ENCODE measurements around the gene VRK2. TPM values are rescaled to one million over a fixed set of nuclear protein-coding genes. Genes with fewer than 3 reads are reported as not detected.
"Not testable (repeated sequence)": the region's sequence is repeated elsewhere in the genome, so short reads cannot be mapped to it uniquely, and the experiment has no call there.

Gene VRK2
- total RNA-seq, 1 experiment from 2014 or later = 20.1 TPM

DNA sequence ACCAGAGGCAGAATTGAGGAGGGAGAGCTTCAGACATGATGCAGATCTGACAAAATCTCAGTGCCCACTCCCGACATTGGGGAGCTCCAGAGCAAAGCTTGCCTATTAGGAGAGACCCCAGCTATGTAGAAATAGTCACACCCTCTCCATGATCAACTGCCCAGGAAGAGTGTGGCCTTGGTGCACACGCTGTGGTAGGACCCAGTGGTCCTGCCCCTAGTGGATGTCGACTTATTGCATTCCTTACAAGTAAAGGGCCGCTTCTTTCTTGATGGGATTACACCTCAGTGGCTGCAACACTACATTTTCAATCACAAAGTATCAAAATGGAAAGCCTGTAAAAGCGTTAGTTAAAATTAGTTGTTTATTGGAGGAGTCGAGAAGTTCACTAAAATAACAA lies 64.2 kb downstream of the VRK2 start:
- H3K4me1 Mint-ChIP-seq = peaks cover 15% of the 10 kb centered on the region
- no peaks in the 10 kb centered on the region; the same call in 1 of the 2 replicates for H3K36me3 Mint-ChIP-seq
- CTCF ChIA-PET = no interaction called here
- H3K27me3 Mint-ChIP-seq (ENCODE audit: low read depth) = no peaks in the 10 kb centered on the region
- POLR2A ChIA-PET = no interaction called here
- peak; percentile 21 for DNase-seq (ENCODE audit: low spot score)
- H3K27ac Mint-ChIP-seq = no peak overlapping the region
- ATAC-seq = peak; percentile 98
- TF ChIP-seq, protein P1, sequence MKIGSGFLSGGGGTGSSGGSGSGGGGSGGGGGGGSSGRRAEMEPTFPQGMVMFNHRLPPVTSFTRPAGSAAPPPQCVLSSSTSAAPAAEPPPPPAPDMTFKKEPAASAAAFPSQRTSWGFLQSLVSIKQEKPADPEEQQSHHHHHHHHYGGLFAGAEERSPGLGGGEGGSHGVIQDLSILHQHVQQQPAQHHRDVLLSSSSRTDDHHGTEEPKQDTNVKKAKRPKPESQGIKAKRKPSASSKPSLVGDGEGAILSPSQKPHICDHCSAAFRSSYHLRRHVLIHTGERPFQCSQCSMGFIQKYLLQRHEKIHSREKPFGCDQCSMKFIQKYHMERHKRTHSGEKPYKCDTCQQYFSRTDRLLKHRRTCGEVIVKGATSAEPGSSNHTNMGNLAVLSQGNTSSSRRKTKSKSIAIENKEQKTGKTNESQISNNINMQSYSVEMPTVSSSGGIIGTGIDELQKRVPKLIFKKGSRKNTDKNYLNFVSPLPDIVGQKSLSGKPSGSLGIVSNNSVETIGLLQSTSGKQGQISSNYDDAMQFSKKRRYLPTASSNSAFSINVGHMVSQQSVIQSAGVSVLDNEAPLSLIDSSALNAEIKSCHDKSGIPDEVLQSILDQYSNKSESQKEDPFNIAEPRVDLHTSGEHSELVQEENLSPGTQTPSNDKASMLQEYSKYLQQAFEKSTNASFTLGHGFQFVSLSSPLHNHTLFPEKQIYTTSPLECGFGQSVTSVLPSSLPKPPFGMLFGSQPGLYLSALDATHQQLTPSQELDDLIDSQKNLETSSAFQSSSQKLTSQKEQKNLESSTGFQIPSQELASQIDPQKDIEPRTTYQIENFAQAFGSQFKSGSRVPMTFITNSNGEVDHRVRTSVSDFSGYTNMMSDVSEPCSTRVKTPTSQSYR (CRISPR knock-in tag; IDR thresholded peaks at IDR 0.05) = no peak
- TF ChIP-seq, protein P2, sequence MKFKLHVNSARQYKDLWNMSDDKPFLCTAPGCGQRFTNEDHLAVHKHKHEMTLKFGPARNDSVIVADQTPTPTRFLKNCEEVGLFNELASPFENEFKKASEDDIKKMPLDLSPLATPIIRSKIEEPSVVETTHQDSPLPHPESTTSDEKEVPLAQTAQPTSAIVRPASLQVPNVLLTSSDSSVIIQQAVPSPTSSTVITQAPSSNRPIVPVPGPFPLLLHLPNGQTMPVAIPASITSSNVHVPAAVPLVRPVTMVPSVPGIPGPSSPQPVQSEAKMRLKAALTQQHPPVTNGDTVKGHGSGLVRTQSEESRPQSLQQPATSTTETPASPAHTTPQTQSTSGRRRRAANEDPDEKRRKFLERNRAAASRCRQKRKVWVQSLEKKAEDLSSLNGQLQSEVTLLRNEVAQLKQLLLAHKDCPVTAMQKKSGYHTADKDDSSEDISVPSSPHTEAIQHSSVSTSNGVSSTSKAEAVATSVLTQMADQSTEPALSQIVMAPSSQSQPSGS (CRISPR knock-in tag; IDR thresholded peaks at IDR 0.05; ENCODE audit: borderline replicate concordance, low read depth) = no peak
- no peak for TF ChIP-seq ZNF121 (CRISPR knock-in tag; IDR thresholded peaks at IDR 0.05)
- TF ChIP-seq ZNF232 (CRISPR knock-in tag; IDR thresholded peaks at IDR 0.05) = no peak
- no peak for TF ChIP-seq PRRX2 (CRISPR knock-in tag; IDR thresholded peaks at IDR 0.05)
- TF ChIP-seq, protein P3, sequence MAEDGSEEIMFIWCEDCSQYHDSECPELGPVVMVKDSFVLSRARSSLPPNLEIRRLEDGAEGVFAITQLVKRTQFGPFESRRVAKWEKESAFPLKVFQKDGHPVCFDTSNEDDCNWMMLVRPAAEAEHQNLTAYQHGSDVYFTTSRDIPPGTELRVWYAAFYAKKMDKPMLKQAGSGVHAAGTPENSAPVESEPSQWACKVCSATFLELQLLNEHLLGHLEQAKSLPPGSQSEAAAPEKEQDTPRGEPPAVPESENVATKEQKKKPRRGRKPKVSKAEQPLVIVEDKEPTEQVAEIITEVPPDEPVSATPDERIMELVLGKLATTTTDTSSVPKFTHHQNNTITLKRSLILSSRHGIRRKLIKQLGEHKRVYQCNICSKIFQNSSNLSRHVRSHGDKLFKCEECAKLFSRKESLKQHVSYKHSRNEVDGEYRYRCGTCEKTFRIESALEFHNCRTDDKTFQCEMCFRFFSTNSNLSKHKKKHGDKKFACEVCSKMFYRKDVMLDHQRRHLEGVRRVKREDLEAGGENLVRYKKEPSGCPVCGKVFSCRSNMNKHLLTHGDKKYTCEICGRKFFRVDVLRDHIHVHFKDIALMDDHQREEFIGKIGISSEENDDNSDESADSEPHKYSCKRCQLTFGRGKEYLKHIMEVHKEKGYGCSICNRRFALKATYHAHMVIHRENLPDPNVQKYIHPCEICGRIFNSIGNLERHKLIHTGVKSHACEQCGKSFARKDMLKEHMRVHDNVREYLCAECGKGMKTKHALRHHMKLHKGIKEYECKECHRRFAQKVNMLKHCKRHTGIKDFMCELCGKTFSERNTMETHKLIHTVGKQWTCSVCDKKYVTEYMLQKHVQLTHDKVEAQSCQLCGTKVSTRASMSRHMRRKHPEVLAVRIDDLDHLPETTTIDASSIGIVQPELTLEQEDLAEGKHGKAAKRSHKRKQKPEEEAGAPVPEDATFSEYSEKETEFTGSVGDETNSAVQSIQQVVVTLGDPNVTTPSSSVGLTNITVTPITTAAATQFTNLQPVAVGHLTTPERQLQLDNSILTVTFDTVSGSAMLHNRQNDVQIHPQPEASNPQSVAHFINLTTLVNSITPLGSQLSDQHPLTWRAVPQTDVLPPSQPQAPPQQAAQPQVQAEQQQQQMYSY (CRISPR knock-in tag; IDR thresholded peaks at IDR 0.05) = no peak
- no peaks in the 10 kb centered on the region for H3K9me3 Mint-ChIP-seq
- no peak overlapping the region for H3K4me3 Mint-ChIP-seq

DNA sequence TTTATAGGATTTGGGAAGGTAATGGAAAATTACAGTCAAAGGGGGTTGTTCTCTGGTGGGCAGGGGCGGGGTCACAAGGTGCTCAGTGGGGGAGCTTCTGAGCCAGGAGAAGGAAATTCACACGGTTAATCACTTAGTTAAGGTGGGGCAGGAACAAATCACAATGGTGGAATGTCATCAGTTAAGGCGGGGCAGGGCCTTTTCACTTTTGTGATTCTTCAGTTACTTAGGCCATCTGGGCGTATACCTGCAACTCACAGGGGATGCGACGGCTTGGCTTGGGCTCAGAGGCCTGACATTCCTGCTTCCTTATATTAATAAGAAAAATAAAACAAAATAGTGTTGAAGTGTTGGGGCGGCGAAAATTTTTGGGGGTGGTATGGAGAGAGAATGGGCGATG lies 67.0 kb downstream of the VRK2 start:
- Mint-ChIP-seq H3K36me3 (peaks cover 21% of the 10 kb centered on the region), H3K9me3 (peaks cover 21% of the 10 kb centered on the region), H3K27ac (peak overlapping the region; percentile 39; the same call in 1 of the 2 replicates), H3K4me1 (peaks cover 15% of the 10 kb centered on the region)
- DNase-seq (ENCODE audit: low spot score); CTCF ChIA-PET; H3K27me3 Mint-ChIP-seq (ENCODE audit: low read depth); H3K4me3 Mint-ChIP-seq; POLR2A ChIA-PET; ATAC-seq: not testable (repeated sequence)

DNA sequence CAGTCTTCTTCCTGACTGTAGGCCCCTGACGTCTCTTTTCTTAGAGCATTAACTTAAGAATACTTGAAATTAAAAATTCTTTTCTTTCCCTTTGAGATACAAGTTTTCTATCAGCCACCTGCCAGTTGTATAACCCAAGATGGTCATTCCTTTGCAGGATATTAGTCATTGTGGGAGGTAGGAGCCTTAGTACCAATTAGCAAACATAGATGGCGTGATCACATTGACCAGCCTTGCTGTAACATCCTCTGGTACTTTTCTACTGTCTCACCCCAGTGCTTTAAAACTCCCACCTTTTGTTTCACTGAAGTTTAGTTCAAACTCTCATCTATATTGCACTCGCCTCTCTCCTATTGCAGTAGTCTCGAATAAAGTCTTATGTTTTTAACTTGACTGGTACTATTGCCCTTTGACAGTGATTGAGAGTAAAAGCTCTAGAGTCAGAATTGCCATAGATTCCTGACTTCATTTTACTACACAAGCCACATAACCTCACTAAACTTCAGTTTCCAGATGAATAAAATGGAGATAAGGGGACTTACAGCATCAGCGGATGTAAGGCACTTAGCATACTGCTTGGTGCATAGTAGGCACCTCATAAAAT lies 74.1 kb downstream of the VRK2 start:
- POLR2A ChIA-PET = no interaction called here
- no peak for ATAC-seq
- Mint-ChIP-seq H3K27ac (no peak overlapping the region), H3K27me3 (ENCODE audit: low read depth) (no peaks in the 10 kb centered on the region; the same call in 1 of the 2 replicates), H3K9me3 (peaks cover 32% of the 10 kb centered on the region), H3K4me3 (no peak overlapping the region), H3K36me3 (peaks cover 40% of the 10 kb centered on the region), H3K4me1 (no peaks in the 10 kb centered on the region)
- DNase-seq (ENCODE audit: low spot score) = no peak
- CTCF ChIA-PET = no interaction called here
- TF ChIP-seq TEAD4 (CRISPR knock-in tag; IDR thresholded peaks at IDR 0.05) = no peak
- TF ChIP-seq, protein P4, sequence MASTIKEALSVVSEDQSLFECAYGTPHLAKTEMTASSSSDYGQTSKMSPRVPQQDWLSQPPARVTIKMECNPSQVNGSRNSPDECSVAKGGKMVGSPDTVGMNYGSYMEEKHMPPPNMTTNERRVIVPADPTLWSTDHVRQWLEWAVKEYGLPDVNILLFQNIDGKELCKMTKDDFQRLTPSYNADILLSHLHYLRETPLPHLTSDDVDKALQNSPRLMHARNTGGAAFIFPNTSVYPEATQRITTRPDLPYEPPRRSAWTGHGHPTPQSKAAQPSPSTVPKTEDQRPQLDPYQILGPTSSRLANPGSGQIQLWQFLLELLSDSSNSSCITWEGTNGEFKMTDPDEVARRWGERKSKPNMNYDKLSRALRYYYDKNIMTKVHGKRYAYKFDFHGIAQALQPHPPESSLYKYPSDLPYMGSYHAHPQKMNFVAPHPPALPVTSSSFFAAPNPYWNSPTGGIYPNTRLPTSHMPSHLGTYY (CRISPR knock-in tag; IDR thresholded peaks at IDR 0.05) = no peak
- TF ChIP-seq, protein P5, sequence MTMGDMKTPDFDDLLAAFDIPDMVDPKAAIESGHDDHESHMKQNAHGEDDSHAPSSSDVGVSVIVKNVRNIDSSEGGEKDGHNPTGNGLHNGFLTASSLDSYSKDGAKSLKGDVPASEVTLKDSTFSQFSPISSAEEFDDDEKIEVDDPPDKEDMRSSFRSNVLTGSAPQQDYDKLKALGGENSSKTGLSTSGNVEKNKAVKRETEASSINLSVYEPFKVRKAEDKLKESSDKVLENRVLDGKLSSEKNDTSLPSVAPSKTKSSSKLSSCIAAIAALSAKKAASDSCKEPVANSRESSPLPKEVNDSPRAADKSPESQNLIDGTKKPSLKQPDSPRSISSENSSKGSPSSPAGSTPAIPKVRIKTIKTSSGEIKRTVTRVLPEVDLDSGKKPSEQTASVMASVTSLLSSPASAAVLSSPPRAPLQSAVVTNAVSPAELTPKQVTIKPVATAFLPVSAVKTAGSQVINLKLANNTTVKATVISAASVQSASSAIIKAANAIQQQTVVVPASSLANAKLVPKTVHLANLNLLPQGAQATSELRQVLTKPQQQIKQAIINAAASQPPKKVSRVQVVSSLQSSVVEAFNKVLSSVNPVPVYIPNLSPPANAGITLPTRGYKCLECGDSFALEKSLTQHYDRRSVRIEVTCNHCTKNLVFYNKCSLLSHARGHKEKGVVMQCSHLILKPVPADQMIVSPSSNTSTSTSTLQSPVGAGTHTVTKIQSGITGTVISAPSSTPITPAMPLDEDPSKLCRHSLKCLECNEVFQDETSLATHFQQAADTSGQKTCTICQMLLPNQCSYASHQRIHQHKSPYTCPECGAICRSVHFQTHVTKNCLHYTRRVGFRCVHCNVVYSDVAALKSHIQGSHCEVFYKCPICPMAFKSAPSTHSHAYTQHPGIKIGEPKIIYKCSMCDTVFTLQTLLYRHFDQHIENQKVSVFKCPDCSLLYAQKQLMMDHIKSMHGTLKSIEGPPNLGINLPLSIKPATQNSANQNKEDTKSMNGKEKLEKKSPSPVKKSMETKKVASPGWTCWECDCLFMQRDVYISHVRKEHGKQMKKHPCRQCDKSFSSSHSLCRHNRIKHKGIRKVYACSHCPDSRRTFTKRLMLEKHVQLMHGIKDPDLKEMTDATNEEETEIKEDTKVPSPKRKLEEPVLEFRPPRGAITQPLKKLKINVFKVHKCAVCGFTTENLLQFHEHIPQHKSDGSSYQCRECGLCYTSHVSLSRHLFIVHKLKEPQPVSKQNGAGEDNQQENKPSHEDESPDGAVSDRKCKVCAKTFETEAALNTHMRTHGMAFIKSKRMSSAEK (CRISPR knock-in tag; IDR thresholded peaks at IDR 0.05; ENCODE audit: borderline replicate concordance) = no peak
- TF ChIP-seq ZNF423 (CRISPR knock-in tag; IDR thresholded peaks at IDR 0.05) = no peak
- TF ChIP-seq RELA (CRISPR knock-in tag; IDR thresholded peaks at IDR 0.05; ENCODE audit: borderline replicate concordance) = no peak
- TF ChIP-seq, protein P6, sequence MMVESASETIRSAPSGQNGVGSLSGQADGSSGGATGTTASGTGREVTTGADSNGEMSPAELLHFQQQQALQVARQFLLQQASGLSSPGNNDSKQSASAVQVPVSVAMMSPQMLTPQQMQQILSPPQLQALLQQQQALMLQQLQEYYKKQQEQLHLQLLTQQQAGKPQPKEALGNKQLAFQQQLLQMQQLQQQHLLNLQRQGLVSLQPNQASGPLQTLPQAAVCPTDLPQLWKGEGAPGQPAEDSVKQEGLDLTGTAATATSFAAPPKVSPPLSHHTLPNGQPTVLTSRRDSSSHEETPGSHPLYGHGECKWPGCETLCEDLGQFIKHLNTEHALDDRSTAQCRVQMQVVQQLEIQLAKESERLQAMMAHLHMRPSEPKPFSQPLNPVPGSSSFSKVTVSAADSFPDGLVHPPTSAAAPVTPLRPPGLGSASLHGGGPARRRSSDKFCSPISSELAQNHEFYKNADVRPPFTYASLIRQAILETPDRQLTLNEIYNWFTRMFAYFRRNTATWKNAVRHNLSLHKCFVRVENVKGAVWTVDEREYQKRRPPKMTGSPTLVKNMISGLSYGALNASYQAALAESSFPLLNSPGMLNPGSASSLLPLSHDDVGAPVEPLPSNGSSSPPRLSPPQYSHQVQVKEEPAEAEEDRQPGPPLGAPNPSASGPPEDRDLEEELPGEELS (CRISPR knock-in tag; IDR thresholded peaks at IDR 0.05) = no peak
- TF ChIP-seq, protein P2 (CRISPR knock-in tag; IDR thresholded peaks at IDR 0.05; ENCODE audit: borderline replicate concordance, low read depth) = no peak
- no peak for TF ChIP-seq EMX1 (CRISPR knock-in tag; IDR thresholded peaks at IDR 0.05)
